ENCODE data around the gene CALHM1.
"Not testable (repeated sequence)": the region's sequence is repeated elsewhere in the genome, so short reads cannot be mapped to it uniquely, and the experiment has no call there.

Gene CALHM1

DNA sequence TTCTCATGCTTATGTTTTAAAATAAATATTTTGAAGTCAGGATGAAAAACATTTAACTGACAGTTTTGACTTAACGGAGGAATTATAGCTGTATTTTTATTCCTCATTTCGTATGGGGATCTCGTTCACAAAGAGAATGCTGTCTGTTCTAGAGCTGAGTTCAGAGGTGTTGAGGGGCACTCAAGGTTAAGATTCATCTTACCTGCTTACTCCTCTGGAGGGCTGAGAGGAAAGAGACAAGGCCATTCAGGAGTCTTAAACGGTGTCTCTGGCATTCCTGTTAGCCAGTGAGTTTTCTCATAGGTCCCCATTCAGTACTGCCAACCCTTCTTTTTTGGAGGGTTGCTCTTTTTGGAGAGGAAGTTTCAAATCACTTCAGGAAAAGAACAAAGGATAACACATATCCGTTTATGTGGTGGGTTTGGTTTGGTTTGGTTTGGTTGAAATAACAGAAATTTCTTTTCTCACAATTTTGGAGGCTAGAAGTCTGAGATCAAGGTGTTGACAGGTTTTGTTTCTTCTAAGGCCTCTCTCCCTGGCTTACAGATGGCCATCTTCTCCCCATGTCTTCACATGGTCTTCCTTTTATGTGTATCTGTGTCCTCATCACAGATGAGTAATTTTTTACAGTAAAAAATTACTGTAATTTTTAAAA lies 29.6 kb downstream of the CALHM1 start:
- DNase-seq: no peak

DNA sequence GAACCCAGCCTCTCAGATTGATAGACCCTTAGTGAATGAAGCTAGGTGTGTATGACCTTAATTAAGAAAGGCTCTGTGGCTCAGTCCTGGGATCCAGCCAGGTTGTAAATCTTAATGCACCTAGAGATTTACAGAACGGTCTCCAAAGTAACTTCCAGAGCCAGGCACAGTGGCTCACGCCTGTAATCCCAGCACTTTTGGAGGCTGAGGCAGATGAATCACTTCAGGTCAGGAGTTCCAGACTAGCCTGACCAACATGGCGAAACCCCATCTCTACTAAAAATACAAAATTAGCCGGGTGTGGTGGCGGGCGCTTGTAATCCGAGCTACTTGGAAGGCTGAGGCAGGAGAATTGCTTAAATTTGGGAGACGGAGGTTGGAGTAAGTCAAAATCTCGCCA lies 30.8 kb downstream of the CALHM1 start:
- DNase-seq: no peak

DNA sequence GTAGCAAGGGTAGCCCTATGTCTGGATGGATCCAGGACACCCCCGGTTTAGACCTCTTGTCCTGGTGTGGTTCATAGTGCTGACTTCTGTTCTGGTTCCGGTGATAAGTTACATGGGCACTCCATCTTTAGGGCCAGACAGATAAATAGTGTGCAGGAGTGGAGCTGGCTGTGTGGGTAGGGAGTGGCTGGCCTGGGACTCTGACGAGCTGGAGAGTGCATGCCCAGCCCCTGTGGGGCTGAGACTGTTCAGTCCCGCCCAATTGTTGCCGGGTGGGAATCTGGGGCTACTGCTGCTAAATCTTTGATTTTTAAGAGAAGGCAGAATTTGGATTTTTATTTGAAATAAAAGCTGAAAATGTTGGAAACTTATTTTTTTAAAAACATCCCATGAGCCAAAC lies 35.0 kb downstream of the CALHM1 start:
- DNase-seq: no peak

DNA sequence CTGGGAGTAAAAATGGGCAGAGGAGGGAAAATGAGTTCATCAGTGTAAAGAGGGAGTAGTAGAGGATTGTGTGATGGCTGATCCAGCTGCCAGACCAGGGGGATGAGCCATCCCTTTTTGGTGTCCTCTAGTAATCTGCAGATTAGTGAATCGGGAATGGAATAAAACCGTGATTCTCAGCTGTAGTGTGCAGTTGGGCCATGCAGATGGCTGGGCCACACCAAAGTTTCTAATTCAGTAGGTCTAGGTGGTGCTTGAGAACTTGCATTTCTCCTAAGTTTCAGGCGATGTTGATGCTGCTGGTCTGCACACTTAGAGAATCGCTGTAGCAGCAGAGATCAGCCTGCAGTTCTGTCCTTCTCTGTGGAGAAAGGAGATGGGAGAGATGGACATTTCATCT lies 39.6 kb downstream of the CALHM1 start:
- no peak for DNase-seq

DNA sequence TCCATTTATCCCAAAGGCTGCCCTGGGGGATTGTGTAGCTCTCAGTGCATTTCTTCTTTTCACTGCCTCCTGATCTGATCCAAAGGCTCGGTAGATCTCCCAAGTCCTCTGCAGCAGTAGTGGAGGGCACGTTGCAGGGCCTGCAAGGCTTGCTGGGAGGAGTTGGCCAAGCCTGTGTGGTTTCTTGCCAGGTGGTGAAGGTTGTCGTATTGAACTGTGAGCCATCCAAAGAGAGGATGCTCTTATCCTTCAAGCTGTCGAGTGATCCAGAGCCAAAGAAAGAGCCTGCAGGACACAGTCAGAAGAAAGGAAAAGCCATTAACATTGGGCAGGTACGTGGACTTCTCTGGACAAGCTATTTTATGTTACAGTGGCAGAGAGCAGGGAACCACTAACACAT lies 41.1 kb downstream of the CALHM1 start:
- DNase-seq: no peak

DNA sequence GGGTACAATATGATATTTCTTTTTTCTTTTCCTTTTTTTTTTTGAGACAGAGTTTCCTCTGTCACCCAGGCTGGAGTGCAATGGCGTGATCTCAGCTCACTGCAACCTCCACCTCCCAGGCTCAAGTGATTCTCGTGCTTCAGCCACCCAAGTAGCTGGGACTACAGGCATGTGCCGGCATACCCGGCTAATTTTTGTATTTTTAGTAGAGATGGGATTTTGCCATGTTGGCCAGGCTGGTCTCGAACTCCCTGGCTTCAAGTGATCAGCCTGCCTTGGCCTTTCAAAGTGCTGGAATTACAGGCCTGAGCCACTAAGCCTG lies 41.6 kb downstream of the CALHM1 start:
- not testable (repeated sequence) for DNase-seq

DNA sequence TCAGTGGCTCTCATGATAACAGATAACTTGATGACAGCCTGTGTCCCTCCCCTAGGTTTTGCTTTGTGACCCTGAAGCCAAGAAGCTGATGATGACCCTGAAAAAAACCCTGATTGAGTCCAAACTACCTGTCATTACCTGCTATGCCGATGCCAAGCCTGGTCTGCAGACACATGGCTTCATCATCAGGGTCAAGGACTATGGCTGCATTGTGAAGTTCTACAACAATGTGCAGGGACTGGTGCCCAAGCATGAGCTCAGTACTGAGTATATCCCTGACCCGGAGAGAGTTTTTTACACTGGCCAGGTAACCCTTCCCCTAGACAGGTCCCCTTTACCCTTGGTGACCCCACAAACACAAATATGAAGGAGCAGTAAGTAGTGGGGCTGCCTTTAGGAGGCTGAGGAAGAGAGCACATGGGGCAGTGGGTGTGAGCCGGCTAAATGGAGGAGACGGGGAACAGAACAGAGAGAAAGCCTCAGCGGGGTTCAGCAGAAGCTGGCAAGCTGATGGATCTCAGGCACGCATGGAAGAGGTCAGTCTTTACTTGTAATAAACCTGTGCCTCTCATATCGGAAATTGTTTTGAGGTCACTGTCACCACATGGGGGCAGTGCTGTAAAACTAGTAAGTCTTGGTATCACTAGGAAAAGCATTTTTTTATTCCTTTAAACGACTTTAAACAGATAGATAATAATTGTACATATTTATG lies 42.1 kb downstream of the CALHM1 start:
- no peak for DNase-seq

DNA sequence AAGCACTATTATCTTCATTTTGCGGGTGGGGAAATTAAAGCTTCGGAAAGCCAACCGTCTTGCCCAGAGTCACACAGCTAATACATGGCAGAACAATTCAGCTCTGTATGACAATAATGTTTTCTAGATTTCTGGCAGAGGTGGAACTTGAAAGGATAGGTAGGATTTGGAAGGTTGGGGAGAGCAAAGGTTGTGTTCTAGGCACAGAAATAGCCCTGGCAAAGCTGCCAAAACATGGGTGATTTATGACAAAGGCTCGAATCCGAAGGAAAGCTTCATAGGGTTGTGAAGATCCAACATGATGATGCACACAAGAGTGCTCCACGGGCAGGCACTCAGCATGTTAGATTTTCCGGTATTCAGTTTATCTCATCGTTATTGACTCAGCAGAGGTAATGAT lies 43.1 kb downstream of the CALHM1 start:
- no peak for DNase-seq

DNA sequence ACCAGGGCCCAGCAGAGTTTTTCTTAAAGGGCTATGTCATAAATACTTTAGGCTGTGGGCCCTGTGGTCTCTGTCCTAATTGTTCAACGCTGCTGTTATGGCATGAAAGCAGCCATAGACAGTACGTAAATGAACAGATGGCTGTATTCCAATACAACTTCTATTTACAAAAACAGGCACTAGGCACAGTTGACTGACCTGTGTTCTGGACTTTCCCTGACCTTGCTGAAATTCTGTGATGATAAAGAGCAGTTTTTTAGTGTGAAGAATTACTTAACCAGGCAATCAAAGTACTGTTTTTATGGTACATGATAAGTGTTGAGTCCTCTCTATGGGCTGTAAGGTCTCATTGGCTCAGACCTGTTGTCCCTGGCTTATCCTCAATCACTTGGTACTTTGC lies 45.1 kb downstream of the CALHM1 start:
- no peak for DNase-seq
